IMR-90 (cell line): ENCODE measurements around the gene MAP7D1. TPM values are rescaled to one million over a fixed set of nuclear protein-coding genes. Genes with fewer than 3 reads are reported as not detected.

ENCODE experiments used
- ATAC-seq: fragments of 200-7000 bp; cut with Tn5 transposase; 2 replicates; pipeline ENCODE4 v1.9.1; 2020; ENCODE audit warnings: low read depth, mild to moderate bottlenecking, moderate library complexity
- BruUV-seq: library from RNA; stranded (reverse); fragments of 400-500 nt; replicated peaks from 2 replicates; lab custom pipeline; 2021; lab: Mats Ljungman, UMichigan
- CTCF ChIA-PET: fragments of 300-600 bp; formaldehyde crosslinking; extraction: SDS; loops from one replicate; lab custom pipeline; 2021; ENCODE audit warnings: antibody characterized with exemption; lab: Yijun Ruan, JAX
- POLR2A ChIA-PET: fragments of 300-600 bp; sonication (Branson Sonifier 250); formaldehyde crosslinking; loops from one replicate; lab custom pipeline; 2022; ENCODE audit warnings: antibody characterized with exemption; ENCODE audit not compliant: unreplicated experiment; lab: Charles Lee
- DNase-seq: peaks from one replicate; pipeline ENCODE4 v3.0.0; 2013
- H2AFZ ChIP-seq: replicated peaks from 2 replicates; pipeline ENCODE3; 2013; ENCODE audit warnings: low read length, mild to moderate bottlenecking; ENCODE audit not compliant: poor library complexity
- H2AK5ac ChIP-seq: 2 replicates; pipeline ENCODE4 v1.6.1; 2013; ENCODE audit warnings: low read depth, low read length, inconsistent platforms
- H2AK9ac ChIP-seq: replicated peaks from 2 replicates; pipeline ENCODE3; 2013; ENCODE audit warnings: mild to moderate bottlenecking, low read depth, low read length, moderate library complexity; ENCODE audit not compliant: poor library complexity
- H2BK120ac ChIP-seq: 2 replicates; pipeline ENCODE4 v1.6.1; 2013; ENCODE audit warnings: low read depth, low read length, inconsistent platforms
- H2BK15ac ChIP-seq: 3 replicates; pipeline ENCODE4 v1.6.1; 2013; ENCODE audit warnings: low read depth, low read length, inconsistent platforms
- H2BK20ac ChIP-seq: 2 replicates; pipeline ENCODE4 v1.6.1; 2013; ENCODE audit warnings: low read depth, mild to moderate bottlenecking, inconsistent platforms, low read length, moderate library complexity
- H2BK5ac ChIP-seq: 2 replicates; pipeline ENCODE4 v1.6.1; 2013; ENCODE audit warnings: mild to moderate bottlenecking, low read depth, low read length, inconsistent platforms; ENCODE audit not compliant: poor library complexity, severe bottlenecking
- H3K14ac ChIP-seq: replicated peaks from 2 replicates; pipeline ENCODE4 v1.6.1; 2013; ENCODE audit warnings: low read depth, low read length, inconsistent platforms
- H3K18ac ChIP-seq: 2 replicates; pipeline ENCODE4 v1.6.1; 2013; ENCODE audit warnings: low read depth, low read length, control low read depth
- H3K23ac ChIP-seq: 2 replicates; pipeline ENCODE4 v1.6.1; 2013; ENCODE audit warnings: low read depth, low read length, inconsistent platforms
- H3K27ac ChIP-seq: 2 replicates; pipeline ENCODE4 v1.5.1; 2013; ENCODE audit warnings: mild to moderate bottlenecking, control low read depth, low read length; ENCODE audit not compliant: insufficient read depth
- H3K27me3 ChIP-seq: 2 replicates; pipeline ENCODE4 v1.6.1; 2013; ENCODE audit warnings: low read length; ENCODE audit not compliant: control insufficient read depth, insufficient read depth
- H3K36me3 ChIP-seq: 2 replicates; pipeline ENCODE4 v1.6.1; 2013; ENCODE audit warnings: low read length, mixed read lengths; ENCODE audit not compliant: control insufficient read depth, insufficient read depth
- H3K4ac ChIP-seq: 2 replicates; pipeline ENCODE4 v1.6.1; 2013; ENCODE audit warnings: low read depth, low read length, inconsistent platforms
- H3K4me1 ChIP-seq: 2 replicates; pipeline ENCODE4 v1.6.1; 2013; ENCODE audit warnings: low read length, mixed read lengths; ENCODE audit not compliant: control insufficient read depth, insufficient read depth
- H3K4me2 ChIP-seq: 2 replicates; pipeline ENCODE4 v1.6.1; 2013; ENCODE audit warnings: low read depth, mild to moderate bottlenecking, control low read depth, low read length, moderate library complexity
- H3K4me3 ChIP-seq: 2 replicates; pipeline ENCODE4 v1.5.1; 2013; ENCODE audit warnings: low read depth, mild to moderate bottlenecking, control low read depth, low read length, moderate library complexity; ENCODE audit not compliant: insufficient read depth
- H3K56ac ChIP-seq: 2 replicates; pipeline ENCODE4 v1.6.1; 2013; ENCODE audit warnings: low read length, inconsistent platforms; ENCODE audit not compliant: insufficient read depth; ENCODE audit errors: extremely low read depth
- H3K79me1 ChIP-seq, 2 experiments: 2 replicates each; pipeline ENCODE4 v1.6.1; 2013; ENCODE audit warnings: low read length in 2 of 2, inconsistent platforms in 1 of 2, low read depth in 1 of 2
- H3K9ac ChIP-seq: 2 replicates; pipeline ENCODE4 v1.6.1; 2013; ENCODE audit warnings: low read depth, low read length, control low read depth
- H3K9me1 ChIP-seq: 2 replicates; pipeline ENCODE4 v1.6.1; 2013; ENCODE audit warnings: low read length, inconsistent platforms; ENCODE audit not compliant: insufficient read depth
- H3K9me3 ChIP-seq: 2 replicates; pipeline ENCODE4 v1.6.1; 2013; ENCODE audit warnings: low read length; ENCODE audit not compliant: control insufficient read depth, insufficient read depth
- H4K20me1 ChIP-seq: 2 replicates; pipeline ENCODE4 v1.6.1; 2013; ENCODE audit warnings: low read length, inconsistent platforms; ENCODE audit not compliant: insufficient read depth
- H4K5ac ChIP-seq: 2 replicates; pipeline ENCODE4 v1.6.1; 2013; ENCODE audit warnings: mild to moderate bottlenecking, low read depth, low read length, control low read depth
- H4K8ac ChIP-seq, 2 experiments: 2 replicates each; pipeline ENCODE4 v1.6.1; 2013; ENCODE audit warnings: low read depth in 2 of 2, low read length in 2 of 2, control low read depth in 1 of 2, inconsistent platforms in 1 of 2
- H4K91ac ChIP-seq: 2 replicates; pipeline ENCODE4 v1.6.1; 2013; ENCODE audit warnings: low read depth, low read length, inconsistent platforms; ENCODE audit not compliant: insufficient read depth
- CHD1 ChIP-seq: IDR thresholded peaks from 2 replicates; pipeline ENCODE4 v1.6.1; 2012; ENCODE audit warnings: low read depth, low read length, improper control_type of control experiment
- ELK1 ChIP-seq: fragments of 150-350 bp; IDR thresholded peaks from 2 replicates; pipeline ENCODE4 v1.6.1; 2016; ENCODE audit warnings: low read depth, mild to moderate bottlenecking, low read length, moderate library complexity, borderline replicate concordance
- FOS ChIP-seq: fragments of 150-350 bp; IDR thresholded peaks from 2 replicates; pipeline ENCODE4 v1.6.1; 2016; ENCODE audit warnings: low read depth, low read length
- MAFK ChIP-seq: IDR thresholded peaks from 2 replicates; pipeline ENCODE4 v1.6.1; 2012; ENCODE audit warnings: low read depth, low read length, improper control_type of control experiment
- MXI1 ChIP-seq: IDR thresholded peaks from 2 replicates; pipeline ENCODE4 v1.6.1; 2012; ENCODE audit warnings: low read depth, mild to moderate bottlenecking, low read length, moderate library complexity, borderline replicate concordance
- NFE2L2 ChIP-seq: fragments of 150-350 bp; IDR thresholded peaks from 2 replicates; pipeline ENCODE4 v1.6.1; 2016; ENCODE audit warnings: low read depth, mild to moderate bottlenecking, low read length
- POLR2A ChIP-seq: IDR thresholded peaks from 2 replicates; pipeline ENCODE4 v1.6.1; 2012; ENCODE audit warnings: mild to moderate bottlenecking, low read depth, low read length
- RAD21 ChIP-seq: IDR thresholded peaks from 2 replicates; pipeline ENCODE4 v1.6.1; 2012; ENCODE audit warnings: low read length, improper control_type of control experiment
- RCOR1 ChIP-seq: IDR thresholded peaks from 2 replicates; pipeline ENCODE4 v1.6.1; 2012; ENCODE audit warnings: mild to moderate bottlenecking, low read length, improper control_type of control experiment; ENCODE audit not compliant: insufficient replicate concordance
- RFX5 ChIP-seq: IDR thresholded peaks from 2 replicates; pipeline ENCODE4 v1.8.0; 2012; ENCODE audit warnings: low read depth, mild to moderate bottlenecking, low read length, moderate library complexity
- SMC3 ChIP-seq: fragments of 150-350 bp; IDR thresholded peaks from 2 replicates; pipeline ENCODE4 v1.6.1; 2016; ENCODE audit warnings: low read depth, mild to moderate bottlenecking, antibody characterized with exemption, low read length, moderate library complexity
- WGBS, 2 experiments: methylation state at CpG; one replicate each; pipeline versions ENCODE4 v1.1.5 to v1.1.7; 2013; ENCODE audit warnings: missing lambda C conversion rate in 2 of 2; ENCODE audit not compliant: insufficient read length in 1 of 2; ENCODE audit errors: extremely low coverage in 2 of 2; 5-methylcytosine and 5-hydroxymethylcytosine counted together
- dilution Hi-C: fragments of 300-500 bp; cut with HindIII; formaldehyde crosslinking; loops from one replicate; pipeline ENCODE4 v1.14.3; 2018; ENCODE audit warnings: low sequenced_read_pairs; ENCODE audit not compliant: unreplicated experiment
- in situ Hi-C: fragments of 300-500 bp; cut with MboI; formaldehyde crosslinking; loops from 3 replicates; pipeline ENCODE4 v1.14.3; 2019; ENCODE audit warnings: low sequenced_read_pairs, inconsistent platforms, mixed read lengths
- intact Hi-C: fragments of 100-400 bp; cut with micrococcal nuclease; formaldehyde crosslinking; loops from 2 replicates; pipeline ENCODE4 v1.10.0; 2022
- polyA plus RNA-seq, 3 experiments: library from polyadenylated mRNA; depleted of rRNA; stranded (reverse); fragments of >200 nt; gene quantifications; 2 replicates each; pipeline ENCODE4 v1.2.3, GENCODE V29; 2012; ENCODE audit warnings: low replicate concordance in 1 of 3
- total RNA-seq: library from RNA; depleted of rRNA; stranded (reverse); fragments of >200 nt; gene quantifications from 2 replicates; pipeline ENCODE4 v1.2.3, GENCODE V29; 2012
- TF ChIP-seq, protein P1 (sequence below): conservative IDR thresholded peaks from 2 replicates; pipeline ENCODE4 v1.5.1; 2012; ENCODE audit warnings: mild to moderate bottlenecking, low read depth, low read length, improper control_type of control experiment

The MAP7D1 gene
- total and polyA plus RNA-seq, 2 of the 4 experiments (the other 2 are of a cell fraction), result 32.3 to 81.9 TPM

DNA sequence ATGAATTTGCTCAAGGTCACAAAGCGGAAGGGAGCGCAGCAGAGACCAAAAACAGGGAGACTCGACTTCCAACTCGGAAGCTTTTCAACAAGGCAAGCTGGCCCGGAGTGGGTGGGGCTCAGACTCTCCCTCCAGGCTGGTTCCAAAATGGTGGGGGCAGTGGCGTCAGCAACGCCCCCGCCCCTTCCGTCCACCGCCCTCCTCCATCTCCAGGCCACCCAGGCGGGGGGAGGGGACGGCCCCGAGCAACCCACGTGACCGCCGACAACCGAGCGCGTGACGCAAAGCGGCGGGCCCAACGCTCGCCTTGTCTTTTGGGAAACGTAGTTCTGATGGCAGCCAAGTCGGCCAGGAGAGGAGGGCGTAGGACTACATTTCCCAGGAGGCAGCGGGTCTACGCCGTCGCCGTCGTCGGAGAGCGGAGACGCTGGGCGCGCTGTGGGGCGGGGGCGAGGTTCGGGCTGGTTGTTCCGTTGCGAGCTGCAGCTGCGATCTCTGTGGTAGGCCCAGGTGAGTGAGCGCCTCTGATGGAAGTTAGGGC is 68.1 kb downstream of the MAP7D1 start, which contains the start of gene THRAP3 (continued):
- TF ChIP-seq FOS, result peak; percentile 52
- TF ChIP-seq MAFK, result no peak

- ChIA-PET POLR2A (interaction anchor here (0.5 to 0.7 kb wide), 4 partner anchors 34 to 68 kb away, joined by 4 to 14 read pairs (median 8); no protein-coding TSS in a partner anchor), CTCF (interaction anchor here (0.6 to 1.9 kb wide), 10 partner anchors 11 to 75 kb away, joined by 3 to 5 read pairs (median 3); partner anchors contain the start of gene TRAPPC3)
- H3K14ac ChIP-seq, result peak overlapping the region; percentile 88
- no peak overlapping the region for H2BK20ac ChIP-seq
- H3K9me1 ChIP-seq, result peaks cover 8% of the 10 kb centered on the region; the same call in 1 of the 2 replicates
- peak overlapping the region; percentile 62 for H2AK5ac ChIP-seq
- peak overlapping the region; percentile 91 for H2AFZ ChIP-seq
- H4K8ac ChIP-seq, result peak overlapping the region; percentile 38 to 90; a peak in 3 of 4 replicates
- peaks cover 3% of the 10 kb centered on the region for H3K4me1 ChIP-seq
- peak overlapping the region; percentile 85 for H4K91ac ChIP-seq
- BruUV-seq, result no TSS peak
- peak overlapping the region; percentile 82 for H3K4ac ChIP-seq
- peak; percentile 74 for ATAC-seq
- no peaks in the 10 kb centered on the region for H3K9me3 ChIP-seq
- WGBS, 2 experiments, result 1% methylated on average over 24 of the region's 29 CpGs; no CpG with 5 or more reads in 1 of the 2 experiments
- H2BK120ac ChIP-seq, result peak overlapping the region; percentile 19
- DNase-seq, result peak; percentile 83
- peak overlapping the region; percentile 83 for H3K9ac ChIP-seq
- H3K18ac ChIP-seq, result peak overlapping the region; percentile 59
- in situ Hi-C loops, result no loop called here
- H2BK15ac ChIP-seq, result no peak overlapping the region; the same call in 2 of the 3 replicates
- H3K56ac ChIP-seq, result peak overlapping the region; percentile 80
- peak overlapping the region; percentile 54 for H4K5ac ChIP-seq
- intact Hi-C loops, result loop anchor here (2.0 kb wide), 2 partner anchors 60 to 76 kb away; partner anchors contain the start of gene TRAPPC3
- H2AK9ac ChIP-seq, result peak overlapping the region; percentile 95
- peak overlapping the region; percentile 83 for H2BK5ac ChIP-seq
- dilution Hi-C loops, result no loop called here
- peak overlapping the region; percentile 69 for H3K23ac ChIP-seq
- peaks cover 54% of the 10 kb centered on the region for H4K20me1 ChIP-seq
- H3K79me1 ChIP-seq, result peaks cover 0 to 15% of the 10 kb centered on the region in 2 experiments; a peak in 1 of 4 replicates
- peaks cover 2% of the 10 kb centered on the region; the same call in 1 of the 2 replicates for H3K36me3 ChIP-seq
- peak overlapping the region; percentile 98 for H3K4me2 ChIP-seq
- H3K4me3 ChIP-seq, result peak overlapping the region; percentile 72
- no peaks in the 10 kb centered on the region for H3K27me3 ChIP-seq
- H3K27ac ChIP-seq, result peak overlapping the region; percentile 83
- no peak for TF ChIP-seq ELK1
- no peak for TF ChIP-seq SMC3
- TF ChIP-seq CHD1, result 0 out of 2 replicates have a peak, but pooled peaks have one; percentile 52
- TF ChIP-seq MXI1, result peak; percentile 73; the same call in 1 of the 2 replicates
- TF ChIP-seq RCOR1, result no peak
- TF ChIP-seq RAD21, result peak; percentile 40
- TF ChIP-seq RFX5, result no peak
- TF ChIP-seq, protein P1, sequence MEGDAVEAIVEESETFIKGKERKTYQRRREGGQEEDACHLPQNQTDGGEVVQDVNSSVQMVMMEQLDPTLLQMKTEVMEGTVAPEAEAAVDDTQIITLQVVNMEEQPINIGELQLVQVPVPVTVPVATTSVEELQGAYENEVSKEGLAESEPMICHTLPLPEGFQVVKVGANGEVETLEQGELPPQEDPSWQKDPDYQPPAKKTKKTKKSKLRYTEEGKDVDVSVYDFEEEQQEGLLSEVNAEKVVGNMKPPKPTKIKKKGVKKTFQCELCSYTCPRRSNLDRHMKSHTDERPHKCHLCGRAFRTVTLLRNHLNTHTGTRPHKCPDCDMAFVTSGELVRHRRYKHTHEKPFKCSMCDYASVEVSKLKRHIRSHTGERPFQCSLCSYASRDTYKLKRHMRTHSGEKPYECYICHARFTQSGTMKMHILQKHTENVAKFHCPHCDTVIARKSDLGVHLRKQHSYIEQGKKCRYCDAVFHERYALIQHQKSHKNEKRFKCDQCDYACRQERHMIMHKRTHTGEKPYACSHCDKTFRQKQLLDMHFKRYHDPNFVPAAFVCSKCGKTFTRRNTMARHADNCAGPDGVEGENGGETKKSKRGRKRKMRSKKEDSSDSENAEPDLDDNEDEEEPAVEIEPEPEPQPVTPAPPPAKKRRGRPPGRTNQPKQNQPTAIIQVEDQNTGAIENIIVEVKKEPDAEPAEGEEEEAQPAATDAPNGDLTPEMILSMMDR, result peak; percentile 56
- peak; percentile 77 for TF ChIP-seq POLR2A
- no peak for TF ChIP-seq NFE2L2
Observed at GRCh38 chr1:36224537-36225282, 68.8 kb downstream of the MAP7D1 start.
